Spinal cord (tissue), 10 donors: Measurements from ENCODE around the gene PBRM1. TPM values are rescaled to one million over a fixed set of nuclear protein-coding genes. Genes with fewer than 3 reads are reported as not detected.
A peak's percentile ranks its signal among the peaks of the same experiment; 100 is the strongest.

Source experiments
- DNase-seq, 6 donors: peaks; one replicate each; pipeline versions ENCODE4 v3.0.0 to v3.0.0-alpha.2; 2013 to 2015; ENCODE audit warnings: low spot score in 6 of 6, low read depth in 4 of 6
- H3K27ac ChIP-seq: one replicate; pipeline ENCODE4 v1.5.1; 2013; ENCODE audit warnings: low read depth, low read length, control low read depth
- H3K27me3 ChIP-seq: one replicate; pipeline ENCODE4 v1.6.1; 2013; ENCODE audit warnings: low read length; ENCODE audit not compliant: control insufficient read depth, insufficient read depth
- H3K36me3 ChIP-seq: one replicate; pipeline ENCODE4 v1.6.1; 2013; ENCODE audit warnings: low read length; ENCODE audit not compliant: control insufficient read depth, insufficient read depth
- H3K4me1 ChIP-seq: one replicate; pipeline ENCODE4 v1.6.1; 2013; ENCODE audit warnings: low read length; ENCODE audit not compliant: control insufficient read depth, insufficient read depth
- H3K4me3 ChIP-seq: one replicate; pipeline ENCODE4 v1.5.1; 2013; ENCODE audit warnings: low read depth, low read length, control low read depth
- H3K9me3 ChIP-seq: one replicate; pipeline ENCODE4 v1.6.1; 2013; ENCODE audit warnings: low read length; ENCODE audit not compliant: control insufficient read depth, insufficient read depth
- WGBS: methylation state at CpG from one replicate; pipeline ENCODE4 v1.1.5; 2013; ENCODE audit warnings: missing lambda C conversion rate; ENCODE audit not compliant: insufficient coverage; 5-methylcytosine and 5-hydroxymethylcytosine counted together
- polyA plus RNA-seq, 2 donors: library from polyadenylated mRNA; unstranded; fragments of 120-200 nt; gene quantifications; one replicate each; pipeline ENCODE4 v1.2.1, GENCODE V29; 2013; ENCODE audit not compliant: insufficient read length in 2 of 2
- total RNA-seq, 2 donors: library from RNA; depleted of rRNA in 1 of 2; stranded (reverse); fragments of 120-200 nt in 1 of 2; fragments of >200 nt in 1 of 2; gene quantifications; one replicate each; pipeline versions ENCODE4 v1.2.3 to v1.2.4, GENCODE V29; 2013 to 2014
- donor health status: healthy.

The PBRM1 gene
- total and polyA plus RNA-seq, 4 donors = 35.9 to 105 (median 59.4) TPM

- DNase-seq = no peak
- Histone ChIP-seq H3K27me3 (no peaks in the 10 kb centered on the region), H3K4me3 (no peak overlapping the region), H3K36me3 (peaks cover 36% of the 10 kb centered on the region), H3K27ac (no peak overlapping the region), H3K9me3 (no peaks in the 10 kb centered on the region), H3K4me1 (no peaks in the 10 kb centered on the region)
- no CpG with 5 or more reads among the region's 4 CpGs for WGBS
Observed at GRCh38 chr3:52636673-52637072, 49.0 kb downstream of the PBRM1 start.

DNA sequence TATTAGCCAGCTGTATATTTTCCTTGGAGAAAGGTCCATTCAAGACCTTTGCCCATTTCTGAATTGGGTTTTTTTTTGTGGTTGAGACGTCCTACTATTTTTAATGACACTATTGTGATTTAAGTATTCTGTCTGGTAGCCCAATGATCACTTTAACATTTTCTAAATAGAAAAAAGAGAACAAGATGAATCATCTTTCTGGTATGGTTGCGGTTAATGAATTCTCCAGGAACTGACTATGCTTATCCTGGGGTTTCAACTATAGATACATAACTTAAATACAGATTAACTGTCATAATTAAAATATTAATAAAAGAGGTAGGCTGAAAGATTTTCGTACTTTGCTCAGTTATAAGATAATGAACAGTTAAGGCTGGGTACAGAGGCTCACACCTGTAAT, 51.9 kb downstream of the PBRM1 start:
- H3K36me3 ChIP-seq = peaks cover 17% of the 10 kb centered on the region
- no peaks in the 10 kb centered on the region for H3K4me1 ChIP-seq
- WGBS = no CpG with 5 or more reads among the region's 3 CpGs
- H3K27ac ChIP-seq = no peak overlapping the region
- no peaks in the 10 kb centered on the region for H3K27me3 ChIP-seq
- no peaks in the 10 kb centered on the region for H3K9me3 ChIP-seq
- H3K4me3 ChIP-seq = no peak overlapping the region
- no peak for DNase-seq

- WGBS = 100% methylated on average over 1 of the region's 3 CpGs
- Histone ChIP-seq H3K27me3 (no peaks in the 10 kb centered on the region), H3K4me3 (no peak overlapping the region), H3K27ac (no peak overlapping the region), H3K9me3 (no peaks in the 10 kb centered on the region), H3K36me3 (peaks cover 7% of the 10 kb centered on the region), H3K4me1 (no peaks in the 10 kb centered on the region)
- no peak for DNase-seq
Observed at GRCh38 chr3:52625041-52625440, 60.7 kb downstream of the PBRM1 start.

DNA sequence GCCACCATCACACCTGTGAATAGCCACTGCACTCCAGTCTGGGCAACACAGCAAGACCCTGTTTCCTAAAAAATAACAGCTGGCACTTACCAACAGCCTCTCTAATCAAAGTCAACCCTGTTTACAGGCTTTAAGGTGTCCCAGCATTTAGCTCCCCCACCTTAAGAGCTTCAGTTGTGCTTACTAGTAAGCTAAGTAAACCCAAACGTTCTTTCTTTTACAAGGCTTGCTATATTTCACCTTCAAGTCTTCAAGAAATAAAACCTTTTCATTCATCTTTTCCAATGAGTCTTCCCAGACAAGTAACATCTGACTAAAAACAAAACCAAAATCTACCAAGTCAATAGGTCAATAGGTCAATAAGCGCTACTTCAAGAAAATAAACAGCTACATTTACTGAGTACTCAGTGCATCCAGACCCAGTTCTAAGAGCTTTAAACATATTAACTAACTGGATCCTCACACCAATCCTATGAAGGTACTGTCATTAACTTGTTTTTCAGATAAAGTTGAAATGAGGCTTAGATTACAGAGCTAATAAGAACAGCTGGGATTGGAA, 62.4 kb downstream of the PBRM1 start:
- Histone ChIP-seq H3K4me3 (no peak overlapping the region), H3K36me3 (peaks cover 9% of the 10 kb centered on the region), H3K27me3 (no peaks in the 10 kb centered on the region), H3K27ac (no peak overlapping the region), H3K9me3 (no peaks in the 10 kb centered on the region), H3K4me1 (no peaks in the 10 kb centered on the region)
- 78% methylated on average over 2 of the region's 2 CpGs for WGBS
- DNase-seq = no peak

- H3K4me1 ChIP-seq = no peaks in the 10 kb centered on the region
- no peaks in the 10 kb centered on the region for H3K27me3 ChIP-seq
- no peak overlapping the region for H3K4me3 ChIP-seq
- no peaks in the 10 kb centered on the region for H3K9me3 ChIP-seq
- no peak for DNase-seq
- no peak overlapping the region for H3K27ac ChIP-seq
- no CpG with 5 or more reads among the region's 2 CpGs for WGBS
- H3K36me3 ChIP-seq = peaks cover 18% of the 10 kb centered on the region
Observed at GRCh38 chr3:52620580-52620979, 65.1 kb downstream of the PBRM1 start.

GRCh38 chr3:52615166-52615565, 70.5 kb downstream of the PBRM1 start:
- Histone ChIP-seq H3K27me3 (no peaks in the 10 kb centered on the region), H3K36me3 (peaks cover 43% of the 10 kb centered on the region), H3K4me3 (no peak overlapping the region), H3K27ac (no peak overlapping the region), H3K9me3 (no peaks in the 10 kb centered on the region), H3K4me1 (no peaks in the 10 kb centered on the region)
- no peak for DNase-seq

DNA sequence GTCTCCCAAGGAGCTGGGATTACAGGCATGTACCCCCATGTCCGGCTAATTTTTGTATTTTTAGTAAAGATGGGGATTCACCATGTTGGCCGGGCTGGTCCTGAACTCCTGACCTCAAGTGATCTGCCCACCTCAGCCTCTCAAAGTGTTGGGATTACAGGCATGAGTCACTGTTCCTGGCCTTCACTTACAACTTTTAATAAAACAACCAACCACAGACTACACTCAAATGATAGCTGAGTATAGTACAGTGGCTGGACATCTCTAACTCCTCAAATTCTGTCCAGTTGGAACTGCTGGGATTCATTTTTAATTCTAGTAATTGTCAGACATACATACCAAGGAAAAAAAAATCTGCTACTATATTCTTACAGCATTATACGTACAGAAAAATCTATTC, 71.0 kb downstream of the PBRM1 start:
- no peaks in the 10 kb centered on the region for H3K9me3 ChIP-seq
- peaks cover 43% of the 10 kb centered on the region for H3K36me3 ChIP-seq
- H3K4me1 ChIP-seq = no peaks in the 10 kb centered on the region
- no peak for DNase-seq
- no CpG with 5 or more reads among the region's 3 CpGs for WGBS
- H3K4me3 ChIP-seq = no peak overlapping the region
- H3K27ac ChIP-seq = no peak overlapping the region
- no peaks in the 10 kb centered on the region for H3K27me3 ChIP-seq

GRCh38 chr3:52609316-52609815, 76.3 kb downstream of the PBRM1 start:
- peaks cover 36% of the 10 kb centered on the region for H3K36me3 ChIP-seq
- no peak overlapping the region for H3K27ac ChIP-seq
- H3K9me3 ChIP-seq = no peaks in the 10 kb centered on the region
- H3K27me3 ChIP-seq = no peaks in the 10 kb centered on the region
- no peak for DNase-seq
- no peaks in the 10 kb centered on the region for H3K4me1 ChIP-seq
- WGBS = 100% methylated on average over 1 of the region's 8 CpGs
- no peak overlapping the region for H3K4me3 ChIP-seq

DNA sequence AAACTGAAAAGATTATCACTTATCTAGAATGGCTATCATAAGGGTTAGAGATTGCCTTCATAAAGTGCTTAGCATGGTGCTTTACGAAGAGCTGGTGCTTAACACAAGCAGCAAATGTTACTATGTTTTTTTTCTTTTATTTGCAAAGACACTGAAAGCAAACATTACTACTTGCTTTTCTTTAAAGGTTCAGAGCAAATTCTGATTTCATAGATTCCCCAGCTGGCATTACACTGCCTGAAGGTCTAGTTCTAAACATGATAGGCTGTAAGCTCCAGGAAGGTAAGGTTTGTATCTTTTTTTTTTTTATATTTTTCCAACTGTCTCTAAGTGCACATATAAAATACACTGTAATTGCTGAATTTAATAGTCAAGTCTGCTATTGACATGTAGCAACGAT, 77.4 kb downstream of the PBRM1 start:
- no CpG with 5 or more reads among the region's 2 CpGs for WGBS
- no peaks in the 10 kb centered on the region for H3K27me3 ChIP-seq
- no peaks in the 10 kb centered on the region for H3K4me1 ChIP-seq
- no peak for DNase-seq
- peaks cover 29% of the 10 kb centered on the region for H3K36me3 ChIP-seq
- H3K27ac ChIP-seq = no peak overlapping the region
- H3K4me3 ChIP-seq = no peak overlapping the region
- H3K9me3 ChIP-seq = no peaks in the 10 kb centered on the region

GRCh38 chr3:52606373-52607085, 79.2 kb downstream of the PBRM1 start:
- DNase-seq = peak in 2 of 6 donors; percentile 10 to 72
- no peak overlapping the region for H3K4me3 ChIP-seq
- no peaks in the 10 kb centered on the region for H3K9me3 ChIP-seq
- H3K27me3 ChIP-seq = no peaks in the 10 kb centered on the region
- no CpG with 5 or more reads among the region's 5 CpGs for WGBS
- no peaks in the 10 kb centered on the region for H3K4me1 ChIP-seq
- H3K36me3 ChIP-seq = peaks cover 25% of the 10 kb centered on the region
- H3K27ac ChIP-seq = no peak overlapping the region
